K562 (cell line): ENCODE data around the gene CLCNKB. TPM values are rescaled to one million over a fixed set of nuclear protein-coding genes. Genes with fewer than 3 reads are reported as not detected.

ENCODE experiments used
- ARID2 ChIP-seq: fragments of 450-650 bp; IDR thresholded peaks from 2 replicates; pipeline ENCODE4 v1.6.1; 2017; ENCODE audit warnings: antibody characterized with exemption, mild to moderate bottlenecking
- ATF4 ChIP-seq: fragments of 450-650 bp; formaldehyde crosslinking; IDR thresholded peaks from 2 replicates; pipeline ENCODE4 v1.4.0; 2022; ENCODE audit warnings: mild to moderate bottlenecking, moderate library complexity
- CTCF ChIP-seq, 3 experiments: IDR thresholded peaks in 2 of 3; conservative IDR thresholded peaks in 1 of 3; 2 replicates each; pipeline ENCODE4 v1.5.1; 2011 to 2012; ENCODE audit warnings: low read length in 3 of 3, mild to moderate bottlenecking in 3 of 3, control low read depth in 2 of 3, improper control_type of control experiment in 1 of 3, inconsistent platforms in 1 of 3, low read depth in 1 of 3, mixed read lengths in 1 of 3, moderate library complexity in 1 of 3; ENCODE audit not compliant: insufficient read depth in 2 of 3
- E2F3 ChIP-seq: fragments of 250-450 bp; sonication (Bioruptor Pico); IDR thresholded peaks from 2 replicates; pipeline ENCODE4 v1.4.0; 2020; ENCODE audit warnings: mild to moderate bottlenecking
- GATAD2A ChIP-seq: fragments of 450-650 bp; IDR thresholded peaks from 2 replicates; pipeline ENCODE4 v1.6.1; 2017
- KDM2B ChIP-seq: fragments of 250-450 bp; sonication (Bioruptor Pico); IDR thresholded peaks from 2 replicates; pipeline ENCODE4 v1.8.0; 2021; ENCODE audit warnings: mild to moderate bottlenecking, moderate library complexity
- MGA ChIP-seq: fragments of 450-650 bp; IDR thresholded peaks from 2 replicates; pipeline ENCODE4 v1.6.1; 2016; ENCODE audit warnings: mild to moderate bottlenecking, moderate library complexity
- MXI1 ChIP-seq: IDR thresholded peaks from 2 replicates; pipeline ENCODE4 v1.6.1; 2011; ENCODE audit warnings: low read depth, mild to moderate bottlenecking, improper control_type of control experiment, low read length
- NCOA6 ChIP-seq: fragments of 450-650 bp; IDR thresholded peaks from 2 replicates; pipeline ENCODE4 v1.6.1; 2017; ENCODE audit warnings: mild to moderate bottlenecking
- POLR3G ChIP-seq: IDR thresholded peaks from 2 replicates; pipeline ENCODE4 v1.6.1; 2011; ENCODE audit not compliant: insufficient read length, insufficient replicate concordance; ENCODE audit errors: extremely low read depth
- SNIP1 ChIP-seq: fragments of 450-650 bp; IDR thresholded peaks from 2 replicates; pipeline ENCODE4 v1.7.1; 2017; ENCODE audit warnings: low read depth, mild to moderate bottlenecking
- ZNF445 ChIP-seq: fragments of 250-450 bp; sonication (Bioruptor Pico); IDR thresholded peaks from 2 replicates; pipeline ENCODE4 v1.4.0; 2020; ENCODE audit warnings: low read depth, mild to moderate bottlenecking, moderate library complexity
- ZNF589 ChIP-seq: fragments of 200-800 bp; sonication (Bioruptor generic); IDR thresholded peaks from 2 replicates; pipeline ENCODE4 v1.6.1; 2016; ENCODE audit warnings: low read depth, missing genetic modification characterization, missing compliant biosample characterization
- polyA plus RNA-seq, 8 experiments: library from polyadenylated mRNA; depleted of rRNA in 4 of 8; stranded (reverse) in 5 of 8; unstranded in 3 of 8; fragments of >200 nt; fragmentation: Nextera tagmentation in 2 of 8; fragmentation: Illumina TruSeq in 1 of 8; extraction: Ambion mirVana in 2 of 8; extraction: Trizol in 1 of 8; gene quantifications; 2 replicates each; pipeline versions ENCODE4 v1.2.1 to v1.2.3, GENCODE V29; 2011 to 2014; ENCODE audit warnings: inconsistent platforms in 1 of 8, missing spikeins in 1 of 8
- total RNA-seq, 7 experiments: library from RNA; depleted of rRNA in 6 of 7; stranded (reverse); fragments of >200 nt in 6 of 7; fragmentation: Illumina TruSeq in 2 of 7; extraction: Trizol in 2 of 7; gene quantifications; 2 replicates each; pipeline versions ENCODE4 v1.2.1 to v1.2.3, GENCODE V29; 2011 to 2021; ENCODE audit warnings: low replicate concordance in 1 of 7

CLCNKB gene
- total and polyA plus RNA-seq, 9 of the 15 experiments (the other 6 are each of a cell fraction or from before 2014, with no cell fraction given), result 0.08 to 1.7 (median 0.64) TPM

- TF ChIP-seq ATF4, result no peak
- TF ChIP-seq MXI1, result 0 out of 2 replicates have a peak, but pooled peaks have one; percentile 18
- no peak for TF ChIP-seq ZNF589 (CRISPR knock-in tag)
- no peak for TF ChIP-seq POLR3G
- no peak for TF ChIP-seq NCOA6
- peak; percentile 91 for TF ChIP-seq ARID2
- TF ChIP-seq KDM2B, result no peak
- TF ChIP-seq MGA, result no peak
- no peak for TF ChIP-seq GATAD2A
- TF ChIP-seq SNIP1, result no peak
- 0 out of 2 replicates have a peak, but pooled peaks have one; percentile 13 for TF ChIP-seq ZNF445 (CRISPR knock-in tag)
- TF ChIP-seq CTCF (IDR thresholded peaks at IDR 0.05 in 2 of 3, conservative IDR thresholded peaks at IDR 0.05 in 1 of 3; ENCODE audit: insufficient read depth in 2 of 3, low read depth in 1 of 3, low read length in 3 of 3), result peak; percentile 97 to 99 (median 99)
- 0 out of 2 replicates have a peak, but pooled peaks have one; percentile 53 for TF ChIP-seq E2F3 (CRISPR knock-in tag)
These were observed 12.3 kb downstream of the CLCNKB start (continued) for GRCh38 chr1:16055613-16056520.
